Osteoblast (primary cell): ENCODE data around the gene GTPBP1. TPM values are rescaled to one million over a fixed set of nuclear protein-coding genes. Genes with fewer than 3 reads are reported as not detected.

ENCODE experiments used
- DNase-seq: peaks from one replicate; pipeline ENCODE4 v3.0.0; 2011; ENCODE audit warnings: low spot score, mixed read lengths; ENCODE audit not compliant: insufficient read length; ENCODE audit errors: missing footprints
- H2AFZ ChIP-seq: 2 replicates; pipeline ENCODE4 v1.6.0; 2011; ENCODE audit warnings: mild to moderate bottlenecking, low read length
- H3K27ac ChIP-seq: 2 replicates; pipeline ENCODE4 v1.5.1; 2011; ENCODE audit warnings: mild to moderate bottlenecking, low read depth, low read length, moderate library complexity
- H3K27me3 ChIP-seq: 2 replicates; pipeline ENCODE4 v1.6.0; 2012; ENCODE audit warnings: mild to moderate bottlenecking, control low read depth, inconsistent platforms, low read length, moderate library complexity; ENCODE audit not compliant: insufficient read depth
- H3K36me3 ChIP-seq: 2 replicates; pipeline ENCODE4 v1.5.1; 2011; ENCODE audit warnings: mild to moderate bottlenecking, low read length, control low read depth, moderate library complexity; ENCODE audit not compliant: insufficient read depth
- H3K4me1 ChIP-seq: 2 replicates; pipeline ENCODE4 v1.5.1; 2011; ENCODE audit warnings: mild to moderate bottlenecking, low read length, control low read depth, moderate library complexity; ENCODE audit not compliant: insufficient read depth
- H3K4me2 ChIP-seq: 2 replicates; pipeline ENCODE4 v1.6.0; 2011; ENCODE audit warnings: mild to moderate bottlenecking, low read length; ENCODE audit not compliant: insufficient read depth
- H3K4me3 ChIP-seq: fragments of 200-600 bp; sonication (generic); 3 replicates; pipeline ENCODE4 v1.5.1; 2012; ENCODE audit warnings: mild to moderate bottlenecking, low read length, inconsistent platforms; ENCODE audit not compliant: insufficient read depth
- H3K79me2 ChIP-seq: 2 replicates; pipeline ENCODE4 v1.6.0; 2012; ENCODE audit warnings: mild to moderate bottlenecking, low read length, control low read depth, inconsistent platforms; ENCODE audit not compliant: insufficient read depth
- H3K9me3 ChIP-seq: 2 replicates; pipeline ENCODE4 v1.5.1; 2011; ENCODE audit warnings: low read depth, low read length, control low read depth
- H4K20me1 ChIP-seq: 2 replicates; pipeline ENCODE4 v1.6.0; 2012; ENCODE audit warnings: mild to moderate bottlenecking, low read length, control low read depth; ENCODE audit not compliant: insufficient read depth
- total RNA-seq: library from RNA; depleted of rRNA; stranded (reverse); fragments of >200 nt; gene quantifications from 2 replicates; pipeline ENCODE4 v1.2.3, GENCODE V29; 2012
- TF ChIP-seq, protein P1 (sequence below): IDR thresholded peaks from 2 replicates; pipeline ENCODE4 v1.5.1; 2011; ENCODE audit warnings: mild to moderate bottlenecking, low read depth, low read length, moderate library complexity; ENCODE audit errors: extremely low read depth

Gene GTPBP1
- total RNA-seq, 1 donor: 34.7 TPM

DNA sequence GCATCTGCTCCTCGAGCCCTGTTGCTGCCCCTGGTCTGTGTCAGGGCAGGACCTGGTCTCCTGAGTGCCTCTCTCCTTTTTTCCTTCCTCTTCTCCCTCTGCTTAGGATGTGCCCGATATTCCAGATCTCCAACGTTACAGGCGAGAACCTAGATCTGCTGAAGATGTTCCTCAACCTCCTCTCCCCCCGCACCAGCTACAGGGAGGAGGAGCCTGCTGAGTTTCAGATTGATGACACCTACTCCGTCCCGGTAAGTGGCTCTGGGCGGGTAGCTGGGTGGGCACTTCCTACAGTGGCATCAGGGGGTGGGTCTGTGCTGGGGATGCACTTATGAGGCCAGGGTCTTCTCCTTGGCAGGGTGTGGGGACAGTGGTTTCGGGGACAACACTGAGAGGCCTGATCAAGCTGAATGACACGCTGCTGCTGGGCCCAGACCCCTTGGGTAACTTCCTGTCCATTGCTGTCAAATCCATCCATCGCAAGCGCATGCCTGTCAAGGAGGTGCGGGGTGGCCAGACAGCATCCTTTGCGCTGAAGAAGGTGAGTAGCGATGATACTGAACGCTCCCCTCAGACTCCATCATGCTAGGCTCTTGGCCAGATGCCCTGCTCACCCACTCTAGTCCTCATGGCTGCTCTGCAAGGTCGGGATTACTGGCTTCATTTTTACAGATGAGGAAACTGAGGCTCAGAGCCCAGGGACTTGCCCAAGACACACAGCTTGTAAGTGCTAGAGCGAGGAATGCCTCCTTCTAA is 20.3 kb downstream of the GTPBP1 start:
- TF ChIP-seq, protein P1, sequence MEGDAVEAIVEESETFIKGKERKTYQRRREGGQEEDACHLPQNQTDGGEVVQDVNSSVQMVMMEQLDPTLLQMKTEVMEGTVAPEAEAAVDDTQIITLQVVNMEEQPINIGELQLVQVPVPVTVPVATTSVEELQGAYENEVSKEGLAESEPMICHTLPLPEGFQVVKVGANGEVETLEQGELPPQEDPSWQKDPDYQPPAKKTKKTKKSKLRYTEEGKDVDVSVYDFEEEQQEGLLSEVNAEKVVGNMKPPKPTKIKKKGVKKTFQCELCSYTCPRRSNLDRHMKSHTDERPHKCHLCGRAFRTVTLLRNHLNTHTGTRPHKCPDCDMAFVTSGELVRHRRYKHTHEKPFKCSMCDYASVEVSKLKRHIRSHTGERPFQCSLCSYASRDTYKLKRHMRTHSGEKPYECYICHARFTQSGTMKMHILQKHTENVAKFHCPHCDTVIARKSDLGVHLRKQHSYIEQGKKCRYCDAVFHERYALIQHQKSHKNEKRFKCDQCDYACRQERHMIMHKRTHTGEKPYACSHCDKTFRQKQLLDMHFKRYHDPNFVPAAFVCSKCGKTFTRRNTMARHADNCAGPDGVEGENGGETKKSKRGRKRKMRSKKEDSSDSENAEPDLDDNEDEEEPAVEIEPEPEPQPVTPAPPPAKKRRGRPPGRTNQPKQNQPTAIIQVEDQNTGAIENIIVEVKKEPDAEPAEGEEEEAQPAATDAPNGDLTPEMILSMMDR: no peak
- Histone ChIP-seq H3K9me3 (no peaks in the 10 kb centered on the region), H3K4me2 (no peak overlapping the region), H2AFZ (no peak overlapping the region), H3K27ac (no peak overlapping the region), H3K36me3 (peaks cover 98% of the 10 kb centered on the region), H4K20me1 (peaks cover 15% of the 10 kb centered on the region), H3K27me3 (no peaks in the 10 kb centered on the region), H3K4me1 (no peaks in the 10 kb centered on the region), H3K79me2 (peaks cover 3% of the 10 kb centered on the region), H3K4me3 (no peak overlapping the region)
- no peak for DNase-seq

DNA sequence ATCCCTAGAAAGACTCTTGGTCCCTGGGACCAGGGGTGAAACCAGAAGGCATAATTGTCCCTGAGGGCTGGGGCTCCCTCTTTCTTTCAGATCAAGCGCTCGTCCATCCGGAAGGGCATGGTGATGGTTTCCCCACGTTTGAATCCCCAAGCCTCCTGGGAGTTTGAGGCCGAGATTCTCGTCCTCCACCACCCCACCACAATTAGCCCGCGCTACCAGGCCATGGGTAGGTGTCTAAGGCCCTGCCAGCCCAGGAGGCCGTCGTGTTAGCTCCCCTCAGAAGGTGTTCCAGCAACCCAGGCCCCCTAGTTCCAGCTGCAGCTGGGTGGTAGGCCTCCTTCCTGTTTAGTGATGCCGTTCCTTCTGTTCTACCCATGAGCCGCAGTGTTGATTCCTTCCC is 21.4 kb downstream of the GTPBP1 start:
- H3K27me3 ChIP-seq: no peaks in the 10 kb centered on the region
- no peaks in the 10 kb centered on the region for H3K4me1 ChIP-seq
- H3K9me3 ChIP-seq: no peaks in the 10 kb centered on the region
- H3K4me2 ChIP-seq: no peak overlapping the region
- TF ChIP-seq, protein P1: no peak
- H3K36me3 ChIP-seq: peaks cover 97% of the 10 kb centered on the region
- no peaks in the 10 kb centered on the region for H3K79me2 ChIP-seq
- DNase-seq: no peak
- H3K27ac ChIP-seq: no peak overlapping the region
- H3K4me3 ChIP-seq: no peak overlapping the region
- H2AFZ ChIP-seq: no peak overlapping the region
- H4K20me1 ChIP-seq: peaks cover 13% of the 10 kb centered on the region

DNA sequence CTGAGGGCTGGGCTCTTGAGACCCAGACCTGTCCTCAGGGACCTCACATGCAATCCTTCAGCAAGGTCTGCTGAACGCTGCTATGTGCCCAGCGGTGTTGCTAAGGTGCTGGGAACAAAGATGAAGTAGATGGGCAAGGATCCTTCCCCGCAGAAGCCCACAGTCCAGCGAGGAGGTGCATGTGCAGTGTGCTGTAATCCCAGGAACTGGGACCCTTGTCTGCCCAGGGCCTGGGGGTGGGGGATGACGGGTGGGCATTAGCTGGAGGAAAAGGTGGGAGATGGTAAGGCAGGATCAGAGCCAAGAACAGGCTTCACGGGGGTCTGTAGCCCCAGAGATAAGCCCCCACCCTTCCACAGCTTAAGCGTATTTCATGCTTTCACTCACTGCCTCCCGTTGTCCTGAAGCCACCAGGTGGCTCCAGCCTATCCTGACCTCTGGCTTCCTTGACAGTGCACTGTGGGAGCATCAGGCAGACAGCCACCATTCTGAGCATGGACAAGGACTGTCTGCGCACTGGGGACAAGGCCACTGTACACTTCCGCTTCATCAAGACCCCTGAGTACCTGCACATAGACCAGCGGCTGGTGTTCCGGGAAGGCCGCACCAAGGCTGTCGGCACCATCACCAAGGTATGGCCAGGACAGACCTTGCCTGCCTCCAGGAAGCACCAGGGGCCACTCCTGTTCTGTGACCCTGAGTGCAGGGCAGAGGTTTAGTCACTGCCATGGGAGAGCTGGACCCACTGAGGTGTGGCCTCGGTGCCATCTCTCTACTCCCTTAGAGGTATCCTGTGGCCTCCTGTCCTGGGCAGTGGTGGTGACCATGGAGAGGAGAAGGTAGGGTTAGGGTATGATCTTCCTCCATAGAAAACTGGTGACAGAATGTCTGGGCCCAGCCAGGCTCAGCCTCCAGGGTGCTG is 22.0 kb downstream of the GTPBP1 start:
- Histone ChIP-seq H4K20me1 (peaks cover 13% of the 10 kb centered on the region), H3K4me1 (no peaks in the 10 kb centered on the region), H3K79me2 (no peaks in the 10 kb centered on the region), H3K4me2 (no peak overlapping the region), H3K36me3 (peaks cover 91% of the 10 kb centered on the region), H3K27me3 (no peaks in the 10 kb centered on the region), H3K9me3 (no peaks in the 10 kb centered on the region), H2AFZ (no peak overlapping the region), H3K27ac (no peak overlapping the region), H3K4me3 (no peak overlapping the region)
- no peak for DNase-seq
- TF ChIP-seq, protein P1: no peak
